ENCODE data around the gene MS4A18.

GRCh38 chr11:60762851-60763691 is 38.6 kb downstream of the MS4A18 start:
- TF ChIP-seq CTCF (IDR thresholded peaks at IDR 0.05; ENCODE audit: low read depth, low read length, missing input control) (peak; percentile 26), JUND (IDR thresholded peaks at IDR 0.05) (no peak), GABPA (IDR thresholded peaks at IDR 0.05 in 1 of 2, conservative IDR thresholded peaks at IDR 0.05 in 1 of 2) (no peak), TAF1 (conservative IDR thresholded peaks at IDR 0.05) (no peak), YY1 (IDR thresholded peaks at IDR 0.05) (no peak), RAD21 (IDR thresholded peaks at IDR 0.05) (peak in 1 of 2 donors; percentile 37), MAX (IDR thresholded peaks at IDR 0.05) (no peak)
